SIG-M5 treated with dmso at 0.1 percent for 504 hours (cell line): ENCODE results near the gene KCNMA1.

Experiments
- DNase-seq: peaks from one replicate; lab custom pipeline; 2025; ENCODE audit not compliant: unreplicated experiment; lab: John Stamatoyannopoulos, UW

Gene KCNMA1

DNA sequence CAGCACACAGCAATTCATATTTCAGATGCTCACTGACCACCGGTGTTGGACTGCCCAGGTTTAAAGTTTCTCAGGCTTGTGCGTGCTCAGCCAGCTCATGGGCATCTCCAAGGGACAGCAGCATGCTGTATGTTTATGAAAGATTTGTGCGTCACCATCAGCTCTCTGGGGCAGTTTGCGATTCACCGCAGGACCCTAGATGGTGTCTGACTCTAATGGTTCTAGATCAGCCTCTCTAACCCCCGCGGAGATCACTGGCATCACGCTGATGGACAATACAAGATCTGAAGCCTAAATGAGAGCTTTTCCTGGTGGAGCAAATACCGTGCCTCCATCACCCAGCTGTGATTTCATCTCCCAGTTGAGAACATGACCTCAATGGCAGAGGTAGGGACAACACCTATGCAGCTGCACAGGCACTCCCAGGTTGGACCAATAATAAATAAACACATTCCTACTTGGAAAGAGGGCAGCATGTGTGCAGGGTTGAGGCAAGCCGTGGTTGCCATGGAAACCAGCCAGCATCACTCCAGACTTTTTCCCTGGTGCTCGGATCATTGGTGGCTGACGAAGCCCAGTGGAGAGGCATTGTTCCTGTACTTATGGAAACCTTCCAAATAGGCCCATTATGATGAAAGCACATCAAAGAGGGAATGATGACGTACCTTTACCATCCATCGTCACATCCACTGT is 253.6 kb downstream of the KCNMA1 start:
- no peak for DNase-seq

DNA sequence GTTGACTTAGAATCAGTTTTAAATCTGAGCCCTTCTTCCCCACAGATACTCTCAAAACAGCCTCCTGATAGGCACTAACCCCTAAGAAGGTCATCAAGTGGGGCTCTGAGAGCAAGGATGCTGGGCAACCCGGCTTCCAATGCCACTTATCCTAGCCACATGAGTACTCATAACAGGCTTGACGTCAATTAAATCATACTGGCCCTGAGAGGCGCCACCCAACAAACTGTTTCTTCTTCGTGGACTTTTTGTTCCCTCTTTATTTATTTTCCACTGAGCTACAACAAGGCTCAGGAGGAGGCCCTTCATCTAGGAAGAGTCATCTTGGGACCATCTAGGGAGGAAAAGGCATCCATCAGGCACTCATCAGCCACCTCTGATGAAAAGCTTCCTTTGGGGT is 255.9 kb downstream of the KCNMA1 start:
- DNase-seq, result no peak

DNA sequence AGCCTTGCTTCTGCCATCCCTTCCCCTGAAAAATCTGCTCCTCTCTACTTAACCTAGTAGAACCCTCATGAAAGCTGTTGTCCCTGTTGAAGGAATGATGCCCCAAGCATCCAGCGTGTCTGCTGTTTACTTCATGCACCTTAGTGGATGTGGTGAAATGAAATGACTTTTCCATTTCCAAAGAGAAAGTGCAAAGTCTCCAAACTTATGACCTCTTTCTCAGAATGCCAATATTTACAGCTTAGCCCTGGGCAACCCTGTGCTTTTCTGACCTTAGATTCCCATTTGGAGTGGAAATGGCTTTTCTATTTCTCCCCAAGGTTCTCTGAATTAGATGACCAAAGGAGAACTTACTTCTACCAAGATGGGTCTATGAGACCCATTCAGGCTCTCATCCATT is 256.9 kb downstream of the KCNMA1 start:
- no peak for DNase-seq

GRCh38 chr10:77380191-77380590 is 257.4 kb downstream of the KCNMA1 start:
- no peak for DNase-seq

DNA sequence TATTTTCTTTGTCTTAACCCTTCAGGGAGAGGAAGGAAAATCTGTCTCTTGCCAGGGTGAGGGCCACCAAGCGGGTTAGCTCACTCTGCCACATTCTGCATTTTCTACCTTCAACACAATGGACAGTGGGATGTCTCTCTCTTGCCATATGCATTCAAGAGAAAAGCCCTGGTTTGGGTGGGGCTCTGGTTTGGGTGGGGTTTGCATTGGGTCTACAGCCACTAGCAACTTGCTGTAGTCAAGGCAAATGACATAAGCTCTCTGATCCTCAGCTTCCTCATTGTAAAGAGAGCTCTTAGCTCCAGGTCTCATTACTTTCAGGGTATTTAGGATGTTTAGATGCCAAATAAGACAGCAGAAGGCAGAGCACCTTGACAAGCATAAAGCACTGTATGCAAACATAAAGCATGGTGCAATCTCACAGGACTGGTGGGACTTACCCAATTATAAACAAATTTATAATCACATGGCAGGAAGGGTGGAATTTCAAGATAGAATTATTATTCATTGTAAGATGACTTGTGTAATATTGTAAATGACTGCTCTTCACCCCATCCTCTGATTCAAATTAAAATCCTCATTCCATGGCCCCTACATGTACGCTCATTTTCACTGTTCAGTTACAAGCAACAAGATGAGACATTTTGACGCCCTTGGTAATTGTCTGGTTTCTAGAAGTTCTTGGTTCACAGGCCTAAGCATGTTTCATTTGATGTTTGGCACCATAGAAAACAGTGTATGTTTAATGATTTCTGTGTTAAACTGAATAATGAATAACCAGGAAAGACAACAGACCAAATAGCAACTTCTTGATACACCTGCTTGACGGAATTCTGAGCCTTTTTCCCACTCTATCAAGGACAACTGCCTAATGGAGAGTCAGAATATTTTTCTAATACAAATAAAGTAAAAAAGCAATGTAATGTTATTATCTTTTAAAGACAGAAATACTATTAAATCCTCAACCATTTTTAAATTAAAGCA is 258.9 kb downstream of the KCNMA1 start:
- no peak for DNase-seq

DNA sequence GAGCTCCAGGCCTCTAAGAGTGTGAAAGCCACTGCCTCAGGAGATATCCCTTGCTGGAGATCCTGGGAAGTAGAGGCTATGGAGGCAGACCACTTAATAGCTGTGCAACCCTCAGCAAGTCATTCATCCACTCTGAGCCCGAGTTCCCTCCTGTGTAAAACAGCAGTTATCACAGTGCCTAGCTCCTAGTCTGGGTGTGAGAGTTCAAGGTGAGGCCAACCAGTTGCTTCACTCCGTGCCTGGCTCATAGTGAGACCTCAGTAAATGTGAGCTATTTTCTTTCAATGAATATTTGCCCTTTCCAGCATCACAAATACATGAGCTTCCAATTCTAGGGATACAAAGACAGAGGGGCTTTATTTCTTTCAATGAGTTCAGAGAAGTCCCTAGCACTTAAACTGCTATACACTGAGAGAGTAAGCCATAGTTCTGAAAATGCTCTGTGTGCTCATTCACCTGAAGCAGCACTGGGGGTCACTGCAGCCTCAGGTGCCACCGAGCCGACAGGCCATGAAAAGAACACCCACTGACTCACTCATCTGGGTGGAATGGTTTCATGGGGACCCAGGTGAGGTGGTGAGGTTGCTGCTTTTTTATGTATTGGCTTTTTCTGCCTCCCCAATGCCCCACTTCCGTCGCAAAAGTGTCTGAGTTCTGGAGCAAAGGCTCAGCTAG is 259.8 kb downstream of the KCNMA1 start:
- no peak for DNase-seq

- no peak for DNase-seq
Measured at GRCh38 chr10:77377034-77377433, 260.6 kb downstream of the KCNMA1 start.

DNA sequence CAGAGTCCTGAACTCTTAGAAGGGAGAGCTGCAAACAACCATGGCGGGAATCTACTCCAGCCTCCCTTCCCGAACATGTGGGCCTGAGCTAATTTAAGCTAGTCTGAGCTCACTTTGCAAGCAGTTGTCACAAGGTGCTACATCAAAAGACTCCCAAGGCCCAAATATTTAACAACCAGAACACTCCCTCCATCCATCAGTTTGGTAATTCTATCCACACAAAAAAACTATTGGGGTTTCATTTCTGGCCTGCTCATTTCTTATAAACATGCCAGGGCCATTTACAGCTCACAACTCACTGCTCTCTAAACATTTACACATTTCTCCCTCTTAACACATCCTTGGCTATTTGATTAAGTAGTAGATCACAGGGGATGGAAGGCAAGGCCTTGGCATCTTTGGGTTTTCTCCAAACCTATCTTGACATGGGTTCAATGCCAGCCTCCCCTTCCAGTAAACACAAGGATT is 263.4 kb downstream of the KCNMA1 start:
- no peak for DNase-seq

DNA sequence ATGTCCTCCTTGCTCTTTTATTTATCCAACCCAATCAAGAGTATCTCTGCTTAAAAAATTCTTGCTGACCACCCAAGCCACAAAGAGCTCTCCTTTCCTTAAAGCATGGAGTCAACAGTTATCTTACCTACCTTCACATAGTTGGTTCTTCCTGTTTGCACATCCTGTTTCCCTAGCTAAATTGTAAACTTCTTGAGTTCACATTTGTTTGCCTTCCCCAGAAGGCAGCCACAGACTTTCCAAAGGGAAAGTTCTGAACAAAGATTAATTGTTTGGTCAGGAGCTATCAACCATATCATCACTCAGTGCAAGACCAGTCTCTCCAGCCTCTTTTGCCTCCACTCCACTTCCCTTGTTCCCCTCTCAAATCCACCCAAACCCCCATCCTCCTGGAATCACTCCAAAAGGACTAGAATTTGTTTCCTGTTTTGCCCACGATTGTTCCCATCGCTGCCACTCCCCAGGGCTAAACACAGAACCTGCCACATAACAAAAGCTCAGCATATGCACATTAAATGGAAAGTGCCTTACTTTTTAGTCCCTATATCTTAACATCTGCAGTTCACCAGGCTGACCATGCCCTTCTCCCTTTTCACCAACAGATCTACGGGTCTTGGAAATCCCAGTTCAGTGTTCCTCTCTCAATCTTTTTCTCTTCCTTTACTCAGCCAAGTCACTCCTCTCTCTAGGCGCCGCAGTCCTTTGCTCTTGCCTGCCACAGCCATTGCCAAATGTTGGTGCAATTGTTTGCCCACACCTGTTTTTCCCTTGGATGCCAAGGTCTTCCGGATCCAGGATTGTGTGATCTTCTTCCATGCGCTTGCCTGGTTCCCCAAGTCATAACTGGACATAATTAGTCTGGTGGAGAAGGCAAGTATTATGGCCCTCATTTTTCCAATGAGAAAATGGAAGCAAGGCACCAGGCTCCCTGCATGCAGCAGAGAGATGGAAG is 265.5 kb downstream of the KCNMA1 start:
- DNase-seq, result no peak

- no peak for DNase-seq
Measured at GRCh38 chr10:77371421-77371820, 266.2 kb downstream of the KCNMA1 start.

DNA sequence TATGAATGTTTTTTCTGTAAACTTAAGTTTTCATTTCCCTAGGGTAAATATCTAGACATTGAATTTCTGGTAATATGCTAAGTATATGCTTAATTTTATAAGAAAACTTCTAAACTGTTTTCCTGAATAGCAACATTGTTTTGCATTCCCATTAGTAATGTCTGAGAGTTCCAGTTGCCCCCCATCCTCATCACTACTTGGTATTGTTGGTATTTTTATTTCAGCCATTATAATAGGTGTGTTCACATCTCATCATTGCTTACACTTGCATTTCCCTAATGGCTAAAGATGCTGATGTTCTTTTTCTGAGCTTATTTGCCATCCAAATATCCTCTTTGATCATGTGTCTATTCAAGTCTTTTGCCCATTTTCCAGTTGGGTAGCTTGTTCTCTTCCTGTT is 269.6 kb downstream of the KCNMA1 start:
- no peak for DNase-seq

DNA sequence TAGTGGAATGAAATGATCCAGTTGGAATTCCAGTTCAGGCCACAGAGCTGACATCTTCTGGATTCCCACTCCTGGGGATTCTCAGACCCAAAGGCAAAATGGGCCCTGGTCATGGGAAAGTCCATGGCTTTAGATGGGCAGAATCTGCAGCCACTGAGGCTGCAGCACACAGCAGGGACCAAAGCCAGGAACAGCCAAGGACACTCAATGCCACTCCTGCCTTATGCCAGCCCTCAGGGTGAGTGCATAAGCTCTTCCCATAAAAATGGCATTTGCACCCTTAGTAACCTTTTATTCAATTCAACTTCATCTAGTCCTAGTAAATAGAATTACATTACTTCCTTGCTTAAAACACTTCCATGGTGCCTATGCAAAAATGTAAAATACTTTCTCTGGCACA is 274.4 kb downstream of the KCNMA1 start:
- no peak for DNase-seq

DNA sequence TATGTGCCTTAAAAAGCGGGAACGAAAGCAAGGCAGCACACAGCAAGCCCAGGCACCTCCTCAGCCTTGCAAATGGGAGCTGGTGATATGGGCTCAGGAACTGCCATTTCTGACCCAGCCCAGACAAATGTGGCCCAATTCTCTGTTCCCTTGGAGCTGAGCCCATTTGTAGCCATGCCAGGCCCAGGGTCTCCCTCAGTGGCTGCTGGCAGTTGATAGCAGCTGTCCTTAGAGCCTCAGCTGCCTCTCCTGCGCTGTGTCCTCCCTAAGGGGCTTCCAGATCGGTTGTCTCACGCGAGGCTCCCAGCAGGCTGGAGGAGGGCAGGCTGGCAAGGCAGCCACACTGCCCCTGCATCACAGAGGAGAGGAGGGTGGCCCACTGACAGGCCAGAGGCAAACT is 275.8 kb downstream of the KCNMA1 start:
- DNase-seq, result no peak

DNA sequence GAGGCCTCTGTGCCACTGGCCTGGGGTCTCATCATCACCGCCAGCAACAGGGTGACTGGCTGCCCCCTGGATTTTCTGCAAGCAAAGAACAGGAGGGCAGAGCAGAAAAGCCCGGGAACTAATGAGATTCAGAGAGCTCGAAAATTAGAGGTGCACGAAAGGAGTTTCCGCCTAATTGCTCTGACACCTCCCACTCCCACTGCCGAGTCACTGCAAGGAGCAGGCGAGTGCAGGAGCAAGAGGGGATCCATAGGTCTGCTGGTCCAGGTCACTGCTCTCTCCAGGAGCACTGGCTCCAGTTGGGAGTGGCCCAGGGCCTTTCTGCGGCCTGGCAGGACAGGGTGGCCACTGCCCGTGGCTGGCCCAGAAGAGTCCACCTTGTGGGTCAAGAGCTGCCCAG is 276.2 kb downstream of the KCNMA1 start:
- no peak for DNase-seq

- DNase-seq, result no peak
Measured at GRCh38 chr10:77360835-77361234, 276.8 kb downstream of the KCNMA1 start.

DNA sequence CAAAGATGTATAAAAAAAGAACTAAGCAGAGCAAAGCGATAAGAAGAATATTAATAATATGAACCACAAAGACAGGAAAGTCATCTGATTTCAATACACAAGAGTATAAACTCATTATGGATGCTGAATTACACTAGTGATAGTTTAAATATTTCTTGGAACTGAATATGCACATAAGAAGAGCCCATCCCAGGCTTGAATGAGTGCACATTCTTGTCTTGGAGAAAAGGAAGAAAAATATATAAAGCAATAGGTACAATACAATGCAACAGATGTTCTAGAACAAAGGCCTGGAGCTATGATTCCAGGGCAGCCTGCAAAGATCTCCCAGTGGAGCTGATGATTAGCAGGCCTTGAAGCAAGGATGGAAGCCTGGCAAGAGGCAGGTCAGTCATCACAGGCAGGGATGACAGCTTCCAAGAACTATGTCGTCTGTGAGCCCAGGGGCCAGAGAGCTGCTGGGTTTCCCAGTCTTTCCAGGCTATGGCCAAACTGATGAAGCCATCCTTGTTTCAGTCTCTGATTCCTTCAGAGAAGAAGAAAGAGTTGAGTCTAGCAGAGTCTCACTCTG is 277.6 kb downstream of the KCNMA1 start:
- no peak for DNase-seq

GRCh38 chr10:77359287-77359691 is 278.3 kb downstream of the KCNMA1 start:
- DNase-seq, result no peak

GRCh38 chr10:77358656-77359055 is 279.0 kb downstream of the KCNMA1 start:
- DNase-seq, result no peak

DNA sequence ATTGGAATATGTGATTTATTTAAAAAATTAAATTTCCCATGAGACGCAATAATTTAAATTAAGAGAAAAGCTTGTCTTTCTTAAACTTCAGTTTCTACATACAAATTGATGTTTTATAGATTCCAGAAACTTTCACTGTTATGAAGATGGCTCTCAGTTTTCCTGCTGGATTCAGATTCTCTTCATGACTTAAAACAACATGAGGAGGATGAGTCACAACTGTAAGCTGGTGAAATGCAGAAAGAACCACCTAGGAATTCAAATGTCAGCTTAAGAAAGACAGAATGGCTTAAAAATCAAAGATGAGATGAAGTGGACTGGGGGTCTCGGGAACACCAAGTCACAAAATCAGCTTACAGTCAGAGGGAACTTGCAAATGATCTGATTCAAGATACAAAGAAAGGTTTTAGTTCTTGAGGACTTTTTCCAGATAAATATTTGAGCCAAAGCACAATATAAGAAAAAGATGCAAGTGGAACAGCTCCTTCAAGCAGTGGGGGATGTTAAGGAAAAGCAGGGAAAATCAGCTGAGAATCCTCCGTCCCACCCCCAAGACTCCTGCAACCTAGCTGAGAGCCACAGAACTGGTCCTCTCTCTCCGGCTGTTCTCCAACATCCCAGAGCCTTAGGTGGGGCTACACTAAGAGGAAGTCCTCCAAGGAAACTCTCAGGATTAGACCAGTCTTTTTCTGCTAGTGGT is 279.8 kb downstream of the KCNMA1 start:
- DNase-seq, result no peak

- DNase-seq, result no peak
Measured at GRCh38 chr10:77357185-77357584, 280.4 kb downstream of the KCNMA1 start.
